ENCODE data around the gene APOH.

DNA sequence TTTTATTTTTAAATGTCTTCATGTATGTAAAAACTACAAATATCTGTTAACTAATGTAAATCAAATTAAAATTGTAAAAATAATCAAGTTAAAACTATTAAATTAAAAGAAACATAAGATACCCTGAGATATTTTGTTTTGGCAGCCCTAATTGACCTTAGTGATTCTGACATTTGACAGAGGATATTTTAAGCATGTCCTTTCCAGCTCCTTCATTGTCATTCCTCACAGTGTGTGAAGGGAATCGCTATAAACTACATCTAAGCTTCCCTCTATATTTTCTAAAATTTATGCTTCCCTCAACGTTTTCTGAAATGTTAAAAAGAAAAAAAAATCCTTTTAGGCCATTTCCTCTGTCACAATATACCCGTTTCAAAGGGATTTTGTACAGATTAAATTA is 57.5 kb downstream of the APOH start:
- no peak for TF ChIP-seq EZH2 (IDR thresholded peaks at IDR 0.05; ENCODE audit: borderline replicate concordance, low read depth, low read length, severe bottlenecking)
- no peak for TF ChIP-seq CTCF (IDR thresholded peaks at IDR 0.05; ENCODE audit: borderline replicate concordance, extremely low read depth, low read length, poor library complexity, severe bottlenecking)

Measured in DND-41 (cell line).